AG09309 (cell line): ENCODE measurements around the gene DNM3.

Experiments
- DNase-seq: peaks from one replicate; pipeline ENCODE4 v3.0.0-alpha.2; 2010; ENCODE audit warnings: low read depth
- H3K4me3 ChIP-seq: 2 replicates; pipeline ENCODE4 v1.5.1; 2011; ENCODE audit warnings: mild to moderate bottlenecking, low read depth, low read length, moderate library complexity; ENCODE audit not compliant: control insufficient read depth
- TF ChIP-seq, protein P1 (sequence below): IDR thresholded peaks from 2 replicates; pipeline ENCODE4 v1.5.1; 2011; ENCODE audit warnings: mild to moderate bottlenecking, low read depth, low read length, inconsistent platforms; ENCODE audit not compliant: insufficient read depth, control insufficient read depth; ENCODE audit errors: missing control alignments

Gene DNM3

GRCh38 chr1:172347416-172347815, 506.1 kb downstream of the DNM3 start:
- H3K4me3 ChIP-seq = no peak overlapping the region
- TF ChIP-seq, protein P1, sequence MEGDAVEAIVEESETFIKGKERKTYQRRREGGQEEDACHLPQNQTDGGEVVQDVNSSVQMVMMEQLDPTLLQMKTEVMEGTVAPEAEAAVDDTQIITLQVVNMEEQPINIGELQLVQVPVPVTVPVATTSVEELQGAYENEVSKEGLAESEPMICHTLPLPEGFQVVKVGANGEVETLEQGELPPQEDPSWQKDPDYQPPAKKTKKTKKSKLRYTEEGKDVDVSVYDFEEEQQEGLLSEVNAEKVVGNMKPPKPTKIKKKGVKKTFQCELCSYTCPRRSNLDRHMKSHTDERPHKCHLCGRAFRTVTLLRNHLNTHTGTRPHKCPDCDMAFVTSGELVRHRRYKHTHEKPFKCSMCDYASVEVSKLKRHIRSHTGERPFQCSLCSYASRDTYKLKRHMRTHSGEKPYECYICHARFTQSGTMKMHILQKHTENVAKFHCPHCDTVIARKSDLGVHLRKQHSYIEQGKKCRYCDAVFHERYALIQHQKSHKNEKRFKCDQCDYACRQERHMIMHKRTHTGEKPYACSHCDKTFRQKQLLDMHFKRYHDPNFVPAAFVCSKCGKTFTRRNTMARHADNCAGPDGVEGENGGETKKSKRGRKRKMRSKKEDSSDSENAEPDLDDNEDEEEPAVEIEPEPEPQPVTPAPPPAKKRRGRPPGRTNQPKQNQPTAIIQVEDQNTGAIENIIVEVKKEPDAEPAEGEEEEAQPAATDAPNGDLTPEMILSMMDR = no peak
- no peak for DNase-seq

GRCh38 chr1:172350856-172351255, 509.6 kb downstream of the DNM3 start:
- DNase-seq = no peak
- TF ChIP-seq, protein P1 = no peak
- H3K4me3 ChIP-seq = no peak overlapping the region

- TF ChIP-seq, protein P1 = no peak
- no peak overlapping the region for H3K4me3 ChIP-seq
- DNase-seq = peak; percentile 20
These were observed 510.0 kb downstream of the DNM3 start for GRCh38 chr1:172351346-172351745.

GRCh38 chr1:172351754-172352161, 510.5 kb downstream of the DNM3 start:
- no peak for DNase-seq
- no peak overlapping the region for H3K4me3 ChIP-seq
- TF ChIP-seq, protein P1 = no peak

- TF ChIP-seq, protein P1 = no peak
- H3K4me3 ChIP-seq = no peak overlapping the region
- DNase-seq = no peak
These were observed 511.1 kb downstream of the DNM3 start for GRCh38 chr1:172352435-172352834.

- TF ChIP-seq, protein P1 = no peak
- no peak for DNase-seq
- no peak overlapping the region for H3K4me3 ChIP-seq
These were observed 513.3 kb downstream of the DNM3 start for GRCh38 chr1:172354291-172355274.

DNA sequence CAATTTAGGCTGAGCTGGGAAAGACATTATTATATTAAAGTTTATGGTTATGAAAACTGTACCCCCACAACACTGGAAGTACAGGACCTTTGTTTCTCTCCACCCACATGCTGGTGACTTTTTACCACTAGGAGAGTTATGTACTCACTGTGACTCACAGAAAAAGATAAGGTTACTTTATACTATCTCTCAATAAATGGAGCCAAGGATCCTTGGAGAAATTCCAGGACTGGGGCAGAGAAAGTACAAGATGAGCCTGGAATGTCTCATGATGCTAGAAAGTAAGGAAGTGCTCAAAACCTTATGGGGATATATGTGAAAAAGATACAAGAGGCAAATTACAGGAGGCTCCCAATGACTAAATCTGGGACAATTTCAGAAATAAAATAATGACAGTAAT, 515.3 kb downstream of the DNM3 start:
- TF ChIP-seq, protein P1 = no peak
- H3K4me3 ChIP-seq = no peak overlapping the region
- DNase-seq = peak; percentile 45
